Hematopoietic multipotent progenitor cell treated with erythropoietin and hydrocortisone succinate and interleukin-3 and kit ligand, for 6 days (in vitro differentiated cells): ENCODE data around the gene PHLPP1.
"Not testable (repeated sequence)": the region's sequence is repeated elsewhere in the genome, so short reads cannot be mapped to it uniquely, and the experiment has no call there.

ENCODE experiments used
- DNase-seq: peaks from one replicate; pipeline ENCODE4 v3.0.0-alpha.2; 2015

Gene PHLPP1

GRCh38 chr18:62776024-62776570 is 60.8 kb downstream of the PHLPP1 start:
- no peak for DNase-seq

- no peak for DNase-seq
Observed at GRCh38 chr18:62777814-62778213, 62.5 kb downstream of the PHLPP1 start.

- DNase-seq: peak; percentile 41
Observed at GRCh38 chr18:62778976-62779869, 63.9 kb downstream of the PHLPP1 start.

GRCh38 chr18:62781262-62781661 is 65.9 kb downstream of the PHLPP1 start:
- DNase-seq: no peak

- DNase-seq: peak; percentile 12
Observed at GRCh38 chr18:62781893-62782292, 66.6 kb downstream of the PHLPP1 start.

GRCh38 chr18:62784338-62784965 is 69.1 kb downstream of the PHLPP1 start:
- peak; percentile 49 for DNase-seq

- peak; percentile 67 for DNase-seq
Observed at GRCh38 chr18:62784966-62785413, 69.6 kb downstream of the PHLPP1 start.

- no peak for DNase-seq
Observed at GRCh38 chr18:62786689-62787088, 71.3 kb downstream of the PHLPP1 start.

GRCh38 chr18:62788111-62788510 is 72.8 kb downstream of the PHLPP1 start:
- DNase-seq: no peak

- DNase-seq: no peak
Observed at GRCh38 chr18:62788876-62789275, 73.5 kb downstream of the PHLPP1 start.

- no peak for DNase-seq
Observed at GRCh38 chr18:62790871-62791772, 75.8 kb downstream of the PHLPP1 start.

- no peak for DNase-seq
Observed at GRCh38 chr18:62792016-62792415, 76.7 kb downstream of the PHLPP1 start.

GRCh38 chr18:62795813-62796212 is 80.5 kb downstream of the PHLPP1 start:
- no peak for DNase-seq

- no peak for DNase-seq
Observed at GRCh38 chr18:62796216-62796621, 80.9 kb downstream of the PHLPP1 start.

- DNase-seq: peak; percentile 17
Observed at GRCh38 chr18:62797329-62797728, 82.0 kb downstream of the PHLPP1 start.

GRCh38 chr18:62799977-62800376 is 84.6 kb downstream of the PHLPP1 start:
- DNase-seq: no peak

- DNase-seq: peak; percentile 35
Observed at GRCh38 chr18:62802523-62802922, 87.2 kb downstream of the PHLPP1 start.

GRCh38 chr18:62807396-62807795 is 92.1 kb downstream of the PHLPP1 start:
- DNase-seq: no peak

GRCh38 chr18:62808123-62808522 is 92.8 kb downstream of the PHLPP1 start:
- peak; percentile 10 for DNase-seq

- not testable (repeated sequence) for DNase-seq
Observed at GRCh38 chr18:62809445-62809844, 94.1 kb downstream of the PHLPP1 start.

GRCh38 chr18:62809900-62810299 is 94.6 kb downstream of the PHLPP1 start:
- DNase-seq: no peak

GRCh38 chr18:62810682-62811081 is 95.3 kb downstream of the PHLPP1 start:
- no peak for DNase-seq

GRCh38 chr18:62811674-62812073 is 96.3 kb downstream of the PHLPP1 start:
- DNase-seq: no peak
